Testis (tissue), 2 donors: Measurements from ENCODE around the gene GFOD1.

Experiments
- CTCF ChIP-seq, 3 experiments: fragments of 450-650 bp in 2 of 3; fragments of 200-600 bp in 1 of 3; sonication (generic) in 1 of 3; IDR thresholded peaks; one replicate each; pipeline ENCODE4 v1.5.1; 2016 to 2019; ENCODE audit warnings: antibody characterized with exemption in 3 of 3, mild to moderate bottlenecking in 2 of 3, moderate library complexity in 1 of 3
- POLR2A ChIP-seq: fragments of 450-650 bp; IDR thresholded peaks from one replicate; pipeline ENCODE4 v1.6.1; 2017; ENCODE audit warnings: antibody characterized with exemption, mild to moderate bottlenecking, moderate library complexity

DNA sequence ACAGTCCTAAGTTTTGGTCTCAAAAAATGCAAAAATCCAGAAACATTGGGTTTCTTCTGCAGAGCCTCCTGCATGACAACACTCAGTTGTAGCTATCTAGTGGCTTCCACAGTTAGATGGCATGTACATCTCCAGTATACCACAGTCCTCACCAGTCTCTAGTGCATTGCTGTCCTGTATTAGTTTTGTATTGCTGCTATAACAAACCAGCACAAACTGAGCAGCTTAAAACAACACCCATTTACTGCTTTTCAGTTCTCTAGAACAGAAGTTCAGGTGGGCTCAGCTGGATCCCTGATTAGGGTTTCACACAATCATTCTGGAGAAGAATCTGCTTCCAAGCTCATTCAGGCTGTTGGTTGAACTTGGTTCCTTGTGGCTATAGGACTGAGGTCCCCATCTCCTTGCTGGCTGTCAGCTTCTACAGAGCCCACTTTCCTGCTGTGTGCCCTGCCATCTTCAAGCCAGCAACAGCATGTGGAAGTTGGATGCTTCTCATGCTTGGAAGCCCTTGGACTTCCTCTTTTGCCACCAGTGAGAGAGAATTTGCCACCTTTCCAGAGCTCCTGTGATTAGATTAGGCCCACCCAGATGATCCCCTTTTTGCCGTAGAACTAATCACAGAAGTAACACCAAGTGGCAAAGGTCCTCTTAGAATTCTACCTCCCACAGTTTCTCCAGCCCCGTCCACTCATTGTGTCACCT, 110.2 kb downstream of the GFOD1 start:
- TF ChIP-seq CTCF (IDR thresholded peaks at IDR 0.05) (no peak), POLR2A (no peak)
